Breast epithelium (tissue), 3 donors: Measurements from ENCODE around the gene YWHAE.

Experiments
- POLR2A ChIP-seq: fragments of 450-650 bp; IDR thresholded peaks from one replicate; pipeline ENCODE4 v1.6.1; 2016; ENCODE audit warnings: antibody characterized with exemption, mild to moderate bottlenecking, moderate library complexity
- POLR2AphosphoS5 ChIP-seq, 3 donors: sonication (generic); formaldehyde crosslinking; IDR thresholded peaks; one replicate each; pipeline ENCODE4 v1.6.1; 2017; ENCODE audit warnings: antibody characterized with exemption in 3 of 3
- TF ChIP-seq, protein P1 (sequence below), 3 donors: fragments of 450-650 bp; IDR thresholded peaks; one replicate each; pipeline ENCODE4 v1.5.1; 2016 to 2017; ENCODE audit warnings: antibody characterized with exemption in 3 of 3, mild to moderate bottlenecking in 3 of 3, moderate library complexity in 3 of 3

DNA sequence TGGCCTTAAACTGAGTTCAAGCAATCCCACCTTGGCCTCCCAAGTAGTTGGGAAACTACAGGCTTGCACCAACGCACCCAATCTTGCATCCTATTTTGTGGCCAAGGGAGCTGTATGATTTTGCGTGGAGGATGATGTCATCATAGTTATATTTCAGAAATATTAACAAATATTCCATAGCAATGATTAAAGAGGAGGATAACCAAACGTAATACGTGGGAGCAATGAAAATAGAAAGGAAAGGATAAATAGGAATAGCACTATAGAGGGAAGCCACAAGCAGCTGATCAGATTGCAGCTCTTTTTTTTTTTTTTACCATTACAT, 2.2 kb upstream of the YWHAE start:
- TF ChIP-seq POLR2AphosphoS5 (IDR thresholded peaks at IDR 0.05) (no peak), POLR2A (no peak)
- TF ChIP-seq, protein P1, sequence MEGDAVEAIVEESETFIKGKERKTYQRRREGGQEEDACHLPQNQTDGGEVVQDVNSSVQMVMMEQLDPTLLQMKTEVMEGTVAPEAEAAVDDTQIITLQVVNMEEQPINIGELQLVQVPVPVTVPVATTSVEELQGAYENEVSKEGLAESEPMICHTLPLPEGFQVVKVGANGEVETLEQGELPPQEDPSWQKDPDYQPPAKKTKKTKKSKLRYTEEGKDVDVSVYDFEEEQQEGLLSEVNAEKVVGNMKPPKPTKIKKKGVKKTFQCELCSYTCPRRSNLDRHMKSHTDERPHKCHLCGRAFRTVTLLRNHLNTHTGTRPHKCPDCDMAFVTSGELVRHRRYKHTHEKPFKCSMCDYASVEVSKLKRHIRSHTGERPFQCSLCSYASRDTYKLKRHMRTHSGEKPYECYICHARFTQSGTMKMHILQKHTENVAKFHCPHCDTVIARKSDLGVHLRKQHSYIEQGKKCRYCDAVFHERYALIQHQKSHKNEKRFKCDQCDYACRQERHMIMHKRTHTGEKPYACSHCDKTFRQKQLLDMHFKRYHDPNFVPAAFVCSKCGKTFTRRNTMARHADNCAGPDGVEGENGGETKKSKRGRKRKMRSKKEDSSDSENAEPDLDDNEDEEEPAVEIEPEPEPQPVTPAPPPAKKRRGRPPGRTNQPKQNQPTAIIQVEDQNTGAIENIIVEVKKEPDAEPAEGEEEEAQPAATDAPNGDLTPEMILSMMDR (IDR thresholded peaks at IDR 0.05) = no peak
